CD4-positive, alpha-beta T cell (primary cell): ENCODE data around the gene CAMTA1. TPM values are rescaled to one million over a fixed set of nuclear protein-coding genes. Genes with fewer than 3 reads are reported as not detected.

ENCODE experiments used
- ATAC-seq: fragments of 200-7000 bp; cut with Tn5 transposase; one replicate; pipeline ENCODE4 v1.10.0; 2022; ENCODE audit warnings: mild to moderate bottlenecking; ENCODE audit not compliant: poor library complexity
- CTCF ChIA-PET: fragments of 350-600 bp; sonication (Branson Sonifier 250); formaldehyde crosslinking; loops from one replicate; lab custom pipeline; 2021; ENCODE audit warnings: antibody characterized with exemption, inconsistent platforms; lab: Charles Lee
- POLR2A ChIA-PET: fragments of 350-600 bp; sonication (Branson Sonifier 250); formaldehyde crosslinking; loops from one replicate; lab custom pipeline; 2021; ENCODE audit warnings: antibody characterized with exemption, inconsistent platforms; lab: Charles Lee
- DNase-seq, 14 experiments: peaks; one replicate each; pipeline ENCODE4 v3.0.0-alpha.2; 2013 to 2020; ENCODE audit warnings: mixed read lengths in 2 of 14
- H3K27ac ChIP-seq, 2 donors: one replicate each; pipeline versions ENCODE4 v1.5.1 to v1.7.0; 2013; ENCODE audit warnings: low read length in 2 of 2, low read depth in 1 of 2, mild to moderate bottlenecking in 1 of 2
- H3K27me3 ChIP-seq, 2 experiments: 1 replicate in 1 of 2; 2 replicates in 1 of 2; pipeline versions ENCODE4 v1.6.1 to v1.7.0; 2013; ENCODE audit warnings: low read length in 2 of 2, control low read depth in 1 of 2, mild to moderate bottlenecking in 1 of 2, moderate library complexity in 1 of 2; ENCODE audit not compliant: insufficient read depth in 2 of 2, control insufficient read depth in 1 of 2
- H3K36me3 ChIP-seq: one replicate; pipeline ENCODE4 v1.6.1; 2013; ENCODE audit warnings: low read length, control low read depth; ENCODE audit not compliant: insufficient read depth
- H3K4me1 ChIP-seq: one replicate; pipeline ENCODE4 v1.6.1; 2013; ENCODE audit warnings: low read length, control low read depth; ENCODE audit not compliant: insufficient read depth
- H3K4me3 ChIP-seq: one replicate; pipeline ENCODE4 v1.5.1; 2013; ENCODE audit warnings: mild to moderate bottlenecking, low read length, moderate library complexity
- H3K9me3 ChIP-seq, 2 experiments: 1 replicate in 1 of 2; 2 replicates in 1 of 2; pipeline versions ENCODE4 v1.6.1 to v1.7.0; 2013; ENCODE audit warnings: low read length in 2 of 2, mild to moderate bottlenecking in 2 of 2, control low read depth in 1 of 2, moderate library complexity in 1 of 2; ENCODE audit not compliant: control insufficient read depth in 1 of 2, insufficient read depth in 1 of 2
- H3K27ac Mint-ChIP-seq: one replicate; pipeline ENCODE4 v1.8.0; 2020; ENCODE audit warnings: mixed read lengths
- H3K27me3 Mint-ChIP-seq: one replicate; pipeline ENCODE4 v1.8.0; 2021; ENCODE audit warnings: mixed read lengths
- H3K36me3 Mint-ChIP-seq: one replicate; pipeline ENCODE4 v1.8.0; 2021; ENCODE audit warnings: low read depth, mixed read lengths
- H3K4me1 Mint-ChIP-seq: one replicate; pipeline ENCODE4 v1.8.0; 2021; ENCODE audit warnings: low read depth, mixed read lengths
- H3K4me3 Mint-ChIP-seq: one replicate; pipeline ENCODE4 v1.8.0; 2020; ENCODE audit warnings: mild to moderate bottlenecking, mixed read lengths
- H3K9me3 Mint-ChIP-seq: one replicate; pipeline ENCODE4 v1.8.0; 2020; ENCODE audit warnings: mixed read lengths
- intact Hi-C, 2 experiments: fragments of 100-400 bp; cut with DNase I in 1 of 2; cut with micrococcal nuclease in 1 of 2; formaldehyde crosslinking; loops; one replicate each; pipeline versions ENCODE4 v1.15.1 to v1.9.0; 2023 to 2025; cut with DNase I, micrococcal nuclease
- total RNA-seq, 174 experiments: library from RNA in 2 of 174; stranded (reverse) in 2 of 174; gene quantifications; one replicate each; pipeline ENCODE4 v1.2.3 and lab custom pipeline; 2021 to 2026
- TF ChIP-seq, protein P1 (sequence below): fragments of 200-600 bp; IDR thresholded peaks from one replicate; pipeline ENCODE4 v1.8.0; 2022; ENCODE audit warnings: antibody characterized with exemption, mild to moderate bottlenecking

CAMTA1 gene
- total RNA-seq, 2 experiments from 2014 or later = 38.6 to 39.3 TPM

DNA sequence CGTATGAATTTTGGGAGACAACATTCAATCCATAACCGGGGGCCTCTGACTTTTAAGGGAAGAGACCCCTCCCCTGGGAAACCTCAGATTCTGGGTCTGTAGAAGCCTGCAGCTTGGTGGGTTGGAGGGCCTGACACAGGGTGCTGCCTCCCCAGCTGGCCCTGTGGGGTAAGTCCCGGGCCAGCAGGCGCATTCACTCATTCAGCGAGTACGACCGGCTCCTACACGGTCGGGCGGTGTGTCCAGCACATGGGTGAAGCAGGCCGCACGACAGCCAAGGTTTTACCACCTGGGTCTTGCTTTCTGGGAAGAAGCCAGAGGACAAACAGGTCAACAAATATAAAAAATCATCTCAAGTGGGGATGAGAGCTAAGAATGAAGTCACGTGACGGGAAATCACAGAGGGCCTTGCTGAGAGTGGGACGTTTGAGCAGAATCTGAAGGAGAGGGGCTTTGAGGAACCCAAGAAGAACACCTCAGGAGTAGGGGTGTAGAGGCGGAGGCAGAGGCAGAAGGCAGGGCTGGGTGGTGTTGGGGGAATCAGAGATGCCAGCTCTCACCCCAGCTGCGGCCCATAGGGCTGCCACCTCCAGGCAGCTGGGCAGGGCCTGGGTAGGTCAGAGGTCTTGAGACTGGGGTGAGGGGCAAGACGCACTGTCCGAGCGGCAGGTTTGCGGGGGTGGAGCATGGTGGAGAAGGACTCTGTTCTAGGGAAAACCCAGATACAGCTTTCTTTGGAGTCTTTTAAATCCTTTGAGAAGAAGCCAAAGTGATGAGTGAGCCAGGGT is 652.5 kb downstream of the CAMTA1 start:
- no peaks in the 10 kb centered on the region for H3K36me3 ChIP-seq
- Mint-ChIP-seq H3K27ac (no peak overlapping the region), H3K4me1 (no peaks in the 10 kb centered on the region), H3K9me3 (no peaks in the 10 kb centered on the region), H3K4me3 (no peak overlapping the region), H3K27me3 (peaks cover 5% of the 10 kb centered on the region), H3K36me3 (no peaks in the 10 kb centered on the region)
- H3K27ac ChIP-seq = no peak overlapping the region
- DNase-seq = no peak
- intact Hi-C loops = no loop called here
- H3K27me3 ChIP-seq = no peaks in the 10 kb centered on the region
- peaks cover 0 to 31% of the 10 kb centered on the region in 2 experiments for H3K9me3 ChIP-seq
- H3K4me1 ChIP-seq = no peaks in the 10 kb centered on the region
- TF ChIP-seq, protein P1, sequence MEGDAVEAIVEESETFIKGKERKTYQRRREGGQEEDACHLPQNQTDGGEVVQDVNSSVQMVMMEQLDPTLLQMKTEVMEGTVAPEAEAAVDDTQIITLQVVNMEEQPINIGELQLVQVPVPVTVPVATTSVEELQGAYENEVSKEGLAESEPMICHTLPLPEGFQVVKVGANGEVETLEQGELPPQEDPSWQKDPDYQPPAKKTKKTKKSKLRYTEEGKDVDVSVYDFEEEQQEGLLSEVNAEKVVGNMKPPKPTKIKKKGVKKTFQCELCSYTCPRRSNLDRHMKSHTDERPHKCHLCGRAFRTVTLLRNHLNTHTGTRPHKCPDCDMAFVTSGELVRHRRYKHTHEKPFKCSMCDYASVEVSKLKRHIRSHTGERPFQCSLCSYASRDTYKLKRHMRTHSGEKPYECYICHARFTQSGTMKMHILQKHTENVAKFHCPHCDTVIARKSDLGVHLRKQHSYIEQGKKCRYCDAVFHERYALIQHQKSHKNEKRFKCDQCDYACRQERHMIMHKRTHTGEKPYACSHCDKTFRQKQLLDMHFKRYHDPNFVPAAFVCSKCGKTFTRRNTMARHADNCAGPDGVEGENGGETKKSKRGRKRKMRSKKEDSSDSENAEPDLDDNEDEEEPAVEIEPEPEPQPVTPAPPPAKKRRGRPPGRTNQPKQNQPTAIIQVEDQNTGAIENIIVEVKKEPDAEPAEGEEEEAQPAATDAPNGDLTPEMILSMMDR = no peak
- ChIA-PET POLR2A (no interaction called here), CTCF (no interaction called here)
- H3K4me3 ChIP-seq = no peak overlapping the region
- no peak for ATAC-seq

DNA sequence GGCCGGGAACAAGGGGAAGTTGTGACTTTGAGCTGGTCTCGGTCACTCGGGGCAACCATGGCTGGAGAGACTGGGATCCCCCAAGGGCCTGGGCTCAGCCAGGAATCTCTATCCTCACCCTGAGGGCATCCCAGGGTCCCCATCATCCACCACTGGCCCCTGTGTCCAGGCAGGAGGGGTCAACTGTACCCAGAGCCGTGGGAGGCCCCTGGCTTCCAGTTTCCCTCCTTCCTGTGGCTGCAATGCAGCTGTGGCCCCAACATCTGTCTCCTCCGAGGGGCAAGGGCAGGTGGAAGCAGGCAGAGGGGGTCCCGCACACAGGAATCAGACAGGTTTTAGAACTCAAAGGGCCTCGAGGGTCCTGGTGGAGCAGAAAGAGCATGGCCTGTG is 653.1 kb downstream of the CAMTA1 start:
- no peak overlapping the region for H3K4me3 ChIP-seq
- no peaks in the 10 kb centered on the region for H3K4me1 ChIP-seq
- DNase-seq (no peak), ATAC-seq (no peak)
- POLR2A ChIA-PET = no interaction called here
- no peaks in the 10 kb centered on the region for H3K9me3 Mint-ChIP-seq
- no peaks in the 10 kb centered on the region for H3K36me3 Mint-ChIP-seq
- H3K9me3 ChIP-seq = peaks cover 0 to 27% of the 10 kb centered on the region in 2 experiments
- TF ChIP-seq, protein P1 = no peak
- no peaks in the 10 kb centered on the region for H3K27me3 ChIP-seq
- intact Hi-C loops = no loop called here
- no peaks in the 10 kb centered on the region for H3K4me1 Mint-ChIP-seq
- no peak overlapping the region for H3K27ac ChIP-seq
- H3K36me3 ChIP-seq = no peaks in the 10 kb centered on the region
- CTCF ChIA-PET = no interaction called here
- H3K27me3 Mint-ChIP-seq = peaks cover 5% of the 10 kb centered on the region
- no peak overlapping the region for H3K4me3 Mint-ChIP-seq
- no peak overlapping the region for H3K27ac Mint-ChIP-seq

- Histone ChIP-seq H3K9me3 (peaks cover 0 to 20% of the 10 kb centered on the region in 2 experiments), H3K27ac (no peak overlapping the region), H3K27me3 (no peaks in the 10 kb centered on the region), H3K4me1 (no peaks in the 10 kb centered on the region), H3K36me3 (no peaks in the 10 kb centered on the region), H3K4me3 (no peak overlapping the region)
- Mint-ChIP-seq H3K27me3 (peaks cover 3% of the 10 kb centered on the region), H3K36me3 (no peaks in the 10 kb centered on the region), H3K27ac (no peak overlapping the region), H3K9me3 (no peaks in the 10 kb centered on the region), H3K4me3 (no peak overlapping the region), H3K4me1 (no peaks in the 10 kb centered on the region)
- ATAC-seq (no peak), DNase-seq (no peak)
- TF ChIP-seq, protein P1 = no peak
- ChIA-PET CTCF (no interaction called here), POLR2A (no interaction called here)
- intact Hi-C loops = no loop called here
Observed at GRCh38 chr1:7438921-7439655, 653.8 kb downstream of the CAMTA1 start.
